AG08396 (cell line): ENCODE data around the gene PTPRN2.

ENCODE experiments used
- DNase-seq: peaks from one replicate; pipeline ENCODE4 v3.0.0; 2012; ENCODE audit warnings: low spot score, mixed read lengths

PTPRN2 gene

DNA sequence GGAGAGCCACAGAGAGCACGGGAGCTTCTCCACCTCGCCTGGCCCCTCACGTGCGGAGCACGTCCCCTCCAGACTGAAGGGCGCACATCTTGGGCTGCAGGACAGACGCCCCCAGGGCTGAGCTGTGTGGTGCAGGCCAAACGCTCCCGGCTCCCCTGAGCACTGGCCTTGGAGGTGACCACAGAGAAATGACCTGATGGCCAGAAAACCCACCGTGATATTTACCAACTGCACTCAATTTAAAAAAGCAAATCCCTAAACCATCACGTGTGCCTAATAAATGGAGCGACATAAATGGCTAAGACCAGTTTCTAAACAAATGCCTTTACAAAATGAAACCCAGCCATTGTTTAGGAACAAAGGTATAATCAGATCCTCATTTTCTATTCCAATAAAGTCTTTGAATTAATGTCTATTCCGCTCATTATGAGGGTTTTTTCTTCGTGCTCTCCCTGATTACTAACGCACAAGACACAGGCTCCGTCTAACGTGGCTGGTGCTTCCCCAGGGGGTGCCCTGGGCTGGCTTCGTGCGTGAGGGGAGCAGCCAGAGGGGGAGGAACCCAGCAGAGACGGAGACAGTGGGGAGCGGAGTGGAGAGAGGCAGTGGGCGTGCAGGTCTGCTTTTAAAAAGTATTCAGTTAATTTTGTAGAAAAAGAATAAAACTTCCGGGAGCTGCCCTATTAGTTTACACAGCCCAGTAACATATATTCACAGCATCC is 1060.5 kb downstream of the PTPRN2 start:
- no peak for DNase-seq

DNA sequence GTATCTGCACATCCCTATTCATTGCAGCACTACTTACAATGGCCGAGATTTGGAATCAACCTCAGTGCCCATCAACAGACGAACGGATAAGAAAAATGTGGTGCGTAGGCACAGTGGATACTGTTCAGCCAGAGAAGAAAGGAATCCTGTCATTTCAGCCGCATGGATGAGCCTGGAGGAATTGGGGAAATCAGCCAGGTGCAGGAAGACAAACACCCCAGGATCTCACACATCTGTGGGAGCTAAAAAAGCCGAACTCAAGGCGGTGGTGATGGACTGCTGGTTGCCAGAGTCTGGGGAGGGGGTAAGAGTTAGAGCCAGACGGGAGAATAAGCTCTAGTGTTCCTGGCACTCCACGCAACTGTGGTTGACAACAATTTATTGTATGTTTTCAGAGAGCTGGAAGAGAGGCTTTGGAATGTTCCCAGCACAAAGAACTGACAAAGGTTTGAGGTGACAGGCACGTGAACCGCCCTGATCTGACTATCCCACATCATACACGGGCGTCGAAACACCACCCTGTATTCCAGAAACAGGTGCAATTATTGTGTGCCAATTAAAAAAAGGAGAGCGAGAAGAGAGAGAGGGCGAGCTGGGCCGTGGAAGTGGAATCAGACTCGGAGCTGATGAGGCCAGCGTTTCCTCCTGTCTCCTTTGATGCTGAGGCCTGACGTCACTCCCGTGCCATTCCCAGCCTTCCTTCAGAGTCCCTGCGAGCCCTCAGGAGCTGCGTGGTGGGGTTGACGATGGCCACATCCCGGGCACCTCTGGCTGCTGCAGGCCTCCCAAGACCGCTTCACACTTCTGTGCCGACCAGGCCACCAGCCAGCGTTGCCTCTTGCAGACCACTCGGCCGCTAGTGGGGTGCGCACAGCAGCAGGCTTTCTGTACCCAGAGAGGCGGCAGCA is 1061.4 kb downstream of the PTPRN2 start:
- no peak for DNase-seq

DNA sequence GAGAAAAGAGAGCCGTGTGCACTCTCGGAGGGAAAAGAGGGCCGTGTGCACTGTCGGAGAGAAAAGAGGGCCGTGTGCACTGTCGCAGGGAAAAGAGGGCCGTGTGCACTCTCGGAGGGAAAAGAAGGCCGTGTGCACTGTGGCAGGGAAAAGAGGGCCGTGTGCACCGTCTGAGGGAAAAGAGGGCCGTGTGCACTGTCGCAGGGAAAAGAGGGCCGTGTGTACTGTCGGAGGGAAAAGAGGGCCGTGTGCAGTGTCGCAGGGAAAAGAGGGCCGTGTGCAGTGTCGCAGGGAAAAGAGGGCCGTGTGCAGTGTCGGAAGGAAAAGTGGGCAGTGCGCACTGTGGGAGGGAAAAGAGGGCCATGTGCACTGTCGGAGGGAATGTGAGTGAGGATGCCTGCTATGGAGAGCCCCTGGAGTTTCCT is 1062.1 kb downstream of the PTPRN2 start:
- no peak for DNase-seq

DNA sequence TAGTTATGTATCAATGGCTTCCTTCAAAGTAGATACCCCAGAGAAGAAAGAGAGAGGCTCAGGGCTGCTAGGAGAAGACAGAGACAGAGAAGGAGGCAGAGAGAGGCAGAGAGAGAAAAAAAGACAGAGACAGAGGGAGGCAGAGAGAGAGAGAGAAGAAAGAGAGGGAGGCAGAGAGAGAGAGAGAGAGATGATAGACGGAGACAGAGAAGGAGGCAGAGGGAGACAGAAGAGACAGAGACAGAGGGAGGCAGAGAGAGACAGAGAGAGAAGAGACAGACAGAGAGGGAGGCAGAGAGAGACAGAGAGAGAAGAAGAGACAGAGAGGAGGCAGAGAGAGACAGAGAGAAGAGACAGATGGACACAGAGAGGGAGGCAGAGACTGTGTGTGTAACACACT is 1062.9 kb downstream of the PTPRN2 start:
- no peak for DNase-seq

DNA sequence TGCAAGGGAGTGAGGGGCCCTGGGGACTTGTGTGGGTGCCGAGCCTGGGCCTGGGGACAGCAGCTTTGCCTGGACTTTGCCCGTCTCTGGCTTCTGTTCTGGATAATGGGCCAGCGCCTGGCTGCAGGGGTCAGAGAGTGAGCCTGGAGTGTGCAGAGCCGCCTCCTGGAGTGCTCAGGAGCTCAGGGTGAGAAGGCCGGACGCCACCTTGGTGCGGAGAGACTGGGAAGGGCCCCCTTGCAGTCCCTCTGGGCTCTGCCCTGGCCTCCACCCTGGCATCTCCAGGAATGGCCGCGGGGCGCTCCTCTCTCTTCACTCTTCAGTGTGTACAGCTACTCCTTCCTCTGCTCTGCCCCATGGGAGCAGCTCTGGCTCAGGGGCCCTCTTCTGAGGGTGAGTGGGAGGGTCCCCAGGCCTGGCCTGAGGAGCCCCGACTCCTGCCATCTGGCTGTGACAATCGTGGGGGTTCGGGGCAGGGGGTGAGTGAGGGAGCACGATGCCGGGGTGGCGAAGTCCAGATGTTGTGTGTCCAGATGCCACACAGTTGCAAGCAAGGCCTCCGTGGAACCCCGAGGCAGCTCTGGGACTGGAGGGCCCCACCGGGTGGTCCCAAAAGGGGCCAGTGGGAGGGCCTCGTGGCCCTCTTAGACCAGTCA is 1063.7 kb downstream of the PTPRN2 start:
- no peak for DNase-seq

DNA sequence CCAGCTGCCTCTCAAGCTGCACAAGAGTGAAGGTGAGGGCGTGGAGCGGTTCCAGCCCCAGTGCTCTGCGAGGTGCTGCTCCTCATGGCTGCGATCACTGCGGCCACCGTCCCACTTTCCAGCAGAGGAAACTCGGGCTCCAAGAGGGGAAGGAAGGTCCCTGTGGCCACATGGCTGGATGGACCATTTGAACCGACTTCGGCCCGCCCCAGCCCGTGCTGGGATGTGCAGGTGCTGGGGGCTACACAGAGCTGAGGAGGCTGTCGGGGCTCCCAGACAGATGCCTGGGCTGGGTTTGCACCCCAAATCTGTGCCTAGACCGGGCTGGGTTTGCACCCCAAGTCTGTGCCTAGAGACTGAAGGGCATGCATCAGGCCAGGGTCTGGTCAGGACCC is 1064.3 kb downstream of the PTPRN2 start:
- no peak for DNase-seq

DNA sequence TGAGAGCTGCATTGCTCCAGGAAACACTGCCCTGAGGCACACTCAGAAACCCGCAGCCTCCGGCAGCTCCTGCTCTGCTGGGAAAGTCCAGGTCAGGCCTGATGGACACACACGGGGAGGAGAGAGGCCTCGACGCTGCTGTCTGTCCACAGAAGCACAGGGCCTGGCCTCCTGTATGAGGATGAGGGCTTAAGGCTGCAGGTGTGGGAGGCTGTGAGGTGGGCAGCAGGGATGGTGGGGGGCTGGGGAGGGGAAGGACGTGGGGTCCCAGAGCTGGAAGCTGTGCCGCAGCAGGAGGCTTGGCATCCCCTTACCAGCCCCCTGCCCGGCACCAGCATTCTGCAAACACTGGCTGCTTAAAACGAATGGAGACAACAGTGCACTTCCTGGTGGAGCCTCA is 1064.7 kb downstream of the PTPRN2 start:
- no peak for DNase-seq

DNA sequence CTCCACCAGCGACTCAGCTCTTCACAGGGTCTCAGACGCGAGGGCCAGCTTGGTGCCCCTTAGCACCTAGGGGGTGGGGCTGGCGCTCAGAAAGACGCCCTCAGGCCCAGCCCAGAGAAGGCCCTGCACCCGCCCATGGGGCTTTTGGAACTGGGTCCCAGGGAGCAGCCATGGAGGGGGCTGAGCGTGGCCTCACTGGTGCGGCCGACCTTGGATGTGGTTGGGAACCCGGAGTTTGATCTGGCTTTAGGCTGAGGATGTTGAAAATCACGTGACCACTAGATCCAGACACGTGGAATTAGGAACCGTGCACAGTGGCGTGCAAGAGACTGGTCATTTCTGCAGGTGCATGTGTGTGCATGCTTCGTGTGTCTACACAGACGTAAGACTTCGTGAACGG is 1065.4 kb downstream of the PTPRN2 start:
- no peak for DNase-seq

DNA sequence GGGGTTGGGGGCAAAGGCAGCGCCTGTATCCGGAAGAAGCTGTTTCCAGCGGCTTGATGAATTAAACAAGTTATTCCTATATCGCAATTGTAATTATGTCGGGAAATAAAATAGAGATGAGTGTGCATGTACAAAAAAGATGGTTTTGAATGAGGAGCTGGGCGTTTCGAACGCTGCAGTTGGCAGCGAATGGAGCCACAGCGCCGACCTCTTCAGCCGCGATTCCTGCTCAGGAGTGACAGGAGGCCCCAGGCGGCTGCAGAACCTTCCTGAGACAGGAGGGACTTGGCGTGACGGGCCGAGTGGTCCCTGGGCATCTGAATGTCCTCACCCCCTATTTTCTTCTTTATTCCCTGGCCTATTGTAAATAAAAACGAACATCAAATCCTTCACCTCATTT is 1065.9 kb downstream of the PTPRN2 start:
- DNase-seq = no peak

DNA sequence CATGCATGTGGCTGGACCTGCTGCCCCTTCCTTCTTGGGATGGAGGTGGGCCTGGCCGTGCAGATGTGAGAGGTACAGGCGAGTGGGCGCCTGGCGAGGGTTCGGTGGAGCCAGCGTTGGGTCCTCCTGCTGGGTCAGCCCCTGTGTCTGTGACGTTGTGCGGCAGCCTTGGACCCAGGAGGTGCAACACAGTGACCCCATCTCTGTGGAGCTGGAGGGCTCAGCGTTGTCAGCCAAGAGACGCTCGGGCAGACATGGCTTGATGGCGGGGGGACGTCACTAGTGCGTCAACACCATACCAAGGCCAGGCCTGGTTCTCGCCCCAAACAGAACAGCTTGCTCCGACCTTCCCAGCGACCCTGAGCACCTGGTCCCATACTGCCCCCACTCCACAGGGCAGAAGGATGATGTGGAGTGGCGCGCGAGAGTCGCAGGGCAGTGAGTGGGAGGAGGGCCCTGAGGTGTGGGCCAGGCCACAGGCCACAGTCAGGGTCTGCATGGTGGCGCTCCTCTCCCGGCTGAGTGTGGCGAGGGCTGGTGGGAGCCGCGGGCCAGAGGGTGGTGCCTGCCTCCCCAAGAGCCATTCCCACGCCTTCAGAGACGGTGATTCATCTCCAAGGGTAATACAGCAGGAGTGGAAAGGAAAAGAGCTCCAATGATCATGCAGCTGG is 1066.4 kb downstream of the PTPRN2 start:
- no peak for DNase-seq

DNA sequence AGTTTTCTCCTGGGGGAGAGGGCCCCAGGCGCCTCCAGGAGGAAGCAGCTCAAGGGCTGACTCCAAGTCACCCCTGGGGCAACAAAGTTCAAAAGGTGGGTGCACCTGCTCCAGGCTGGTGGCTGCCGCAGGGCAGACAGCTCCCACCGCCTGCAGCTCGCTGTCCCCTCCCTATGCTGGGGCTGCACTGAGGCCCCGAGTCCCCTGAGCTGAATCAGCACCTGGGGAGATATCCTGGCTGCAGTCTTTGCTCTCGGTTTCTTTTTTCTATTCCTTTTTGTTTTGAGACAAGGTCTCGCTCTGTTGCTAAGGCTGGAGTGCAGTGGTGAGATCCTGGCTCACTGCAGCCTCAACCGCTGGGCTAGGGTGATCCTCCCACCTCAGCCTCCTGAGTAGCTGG is 1067.4 kb downstream of the PTPRN2 start:
- no peak for DNase-seq

GRCh38 chr7:157519798-157520244 is 1067.8 kb downstream of the PTPRN2 start:
- no peak for DNase-seq

DNA sequence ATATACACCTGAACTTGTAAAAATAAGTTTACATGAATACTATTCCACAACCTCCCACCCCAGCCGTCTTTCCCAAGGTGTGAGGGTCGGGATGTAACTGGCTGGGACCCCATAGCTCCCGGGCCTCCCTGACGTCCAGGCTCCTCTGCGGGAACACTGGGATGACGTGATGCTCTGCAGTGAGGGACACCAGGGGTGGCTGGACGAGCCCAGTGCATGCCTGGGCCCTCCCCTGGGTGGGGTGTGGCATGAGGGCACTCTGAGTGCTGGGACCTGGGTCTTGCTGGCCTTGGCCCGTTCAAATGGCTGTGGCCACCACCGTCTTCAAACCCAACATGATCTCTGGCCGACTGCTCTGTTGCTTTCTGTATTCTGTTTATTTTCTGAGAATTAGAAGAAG is 1068.4 kb downstream of the PTPRN2 start:
- no peak for DNase-seq

- DNase-seq = no peak
Observed at GRCh38 chr7:157518514-157519175, 1069.0 kb downstream of the PTPRN2 start.

DNA sequence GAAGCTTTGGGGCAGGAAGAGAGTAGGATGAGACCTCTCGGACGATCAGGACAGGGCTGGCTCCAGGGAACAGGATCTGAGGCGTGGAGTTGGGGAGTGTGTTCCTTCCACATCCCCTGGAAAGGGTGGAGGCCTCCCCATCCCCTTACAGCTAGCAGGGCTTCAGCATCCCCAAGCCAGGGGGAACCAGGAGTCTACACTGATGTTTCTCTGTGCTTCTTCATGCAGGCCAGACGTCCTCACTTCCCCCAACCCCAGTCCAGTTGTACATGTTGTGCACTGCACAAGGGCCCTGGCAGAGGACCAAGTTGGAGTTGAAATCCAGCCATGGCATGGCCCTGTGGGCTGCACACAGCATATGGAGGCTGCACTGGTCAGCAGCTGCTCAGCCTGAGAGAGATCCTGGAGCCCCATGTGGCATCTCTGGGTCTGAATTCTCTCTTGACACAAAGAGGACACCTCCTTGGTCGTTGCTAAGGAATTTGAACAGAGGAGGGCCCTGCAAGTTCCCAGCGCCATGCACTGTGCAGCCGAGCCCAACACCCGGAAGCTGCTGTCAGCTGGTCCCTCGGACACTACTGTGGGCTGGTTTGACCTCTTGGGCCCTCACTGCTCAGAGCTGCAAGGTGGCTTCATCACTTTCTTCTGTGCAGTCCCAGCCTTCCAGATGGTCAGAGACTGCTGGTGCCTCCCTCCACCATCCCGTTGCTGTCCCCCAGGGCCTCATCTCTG is 1069.7 kb downstream of the PTPRN2 start:
- no peak for DNase-seq

DNA sequence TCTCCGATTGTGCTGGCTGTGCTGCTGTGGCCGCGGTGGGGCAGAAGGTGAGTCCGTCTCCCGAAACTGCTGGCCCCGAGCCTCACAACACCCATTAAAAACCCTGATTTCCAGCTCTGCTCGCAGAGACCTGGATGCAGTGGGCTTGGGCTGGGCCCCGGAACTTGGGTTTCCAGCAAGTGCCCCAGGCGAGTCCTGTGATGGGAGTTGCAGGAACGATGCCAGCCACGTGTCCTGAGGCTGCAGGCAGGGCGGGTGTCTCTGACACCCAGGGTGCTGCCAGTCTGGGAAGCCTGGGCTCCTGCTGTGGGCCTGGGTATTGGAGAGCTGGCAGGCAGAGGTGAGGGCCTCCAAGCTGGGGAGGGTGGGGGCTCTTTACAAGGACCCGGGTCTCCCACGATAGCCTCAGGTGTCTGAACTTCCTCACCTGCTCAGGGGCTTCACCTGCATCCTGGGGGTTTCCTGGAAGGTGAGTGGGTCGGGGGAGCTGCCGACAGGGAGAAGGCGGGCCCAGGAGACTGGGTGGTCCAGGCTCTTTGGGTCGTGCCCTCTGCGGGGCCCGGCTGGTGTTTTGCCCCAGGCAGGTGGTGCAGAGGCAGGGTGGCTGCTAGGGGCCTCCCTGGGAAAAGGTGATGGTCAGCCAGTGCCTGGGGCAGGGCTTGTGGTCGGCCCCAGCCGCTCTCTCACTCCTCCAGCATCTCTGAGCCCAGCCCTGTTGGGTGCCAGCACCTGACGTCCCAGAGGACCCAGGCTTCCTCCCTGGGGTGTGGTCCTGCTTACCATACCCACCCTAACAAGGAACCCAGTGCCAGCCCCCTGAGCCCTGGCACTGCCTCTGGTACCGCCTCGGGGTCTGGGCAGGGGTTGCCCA is 1070.5 kb downstream of the PTPRN2 start:
- no peak for DNase-seq

- no peak for DNase-seq
Observed at GRCh38 chr7:157516311-157516710, 1071.3 kb downstream of the PTPRN2 start.

DNA sequence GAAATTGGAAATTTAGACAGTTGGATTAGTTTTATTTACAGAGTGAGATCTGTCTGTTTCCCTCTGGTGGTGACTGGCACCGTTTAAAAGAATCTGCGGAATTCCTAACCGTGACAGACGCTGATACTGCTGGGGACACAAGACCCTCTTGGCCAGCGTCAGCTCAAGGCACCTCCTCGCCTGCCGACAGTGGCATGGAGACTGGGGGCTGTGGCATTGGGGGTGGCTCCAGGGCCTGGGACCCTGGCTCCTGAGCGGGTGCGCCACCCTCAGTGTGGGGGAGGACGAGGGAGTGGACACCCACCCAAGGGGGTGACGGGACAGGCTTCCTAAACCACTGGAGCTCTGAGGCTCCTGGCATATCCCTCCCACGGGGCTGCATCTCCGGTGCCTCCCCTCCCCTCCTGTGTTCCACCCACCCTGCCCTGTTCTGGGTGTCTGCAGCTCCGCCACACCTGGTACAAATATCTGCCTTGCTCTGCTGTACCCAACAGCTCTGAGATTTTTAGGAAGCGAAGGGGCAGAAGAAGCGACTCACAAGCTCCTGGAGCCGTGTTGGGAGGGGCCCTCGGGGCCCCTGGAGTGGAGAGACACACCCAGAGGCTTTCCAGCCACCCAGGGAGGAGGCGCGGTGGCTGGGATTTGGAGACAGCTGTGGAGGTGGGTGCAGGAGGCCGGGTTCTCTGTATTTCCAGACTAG is 1072.1 kb downstream of the PTPRN2 start:
- DNase-seq = no peak

DNA sequence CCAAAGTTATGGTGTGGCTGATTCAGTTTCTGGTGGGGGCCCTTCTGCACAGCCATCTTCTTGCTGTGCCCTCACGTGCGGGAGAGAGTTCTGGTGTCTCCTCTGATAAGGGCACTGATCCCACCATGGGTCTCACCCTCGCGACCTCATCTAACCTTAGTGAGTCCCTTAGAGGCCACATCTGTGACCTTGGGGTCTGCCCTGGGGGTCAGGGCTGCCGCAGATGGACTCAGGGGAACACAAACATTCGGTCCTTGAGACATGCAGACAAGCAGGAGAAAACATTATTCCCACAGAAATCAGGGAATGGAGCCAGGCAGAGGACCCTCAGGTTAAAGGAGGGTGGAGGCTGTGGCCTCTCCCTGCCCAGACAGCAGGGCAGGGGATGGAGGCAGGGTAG is 1072.9 kb downstream of the PTPRN2 start:
- DNase-seq = no peak
